Right ventricle myocardium inferior (tissue), 1 donor: ENCODE results near the gene BMP8A. TPM values are rescaled to one million over a fixed set of nuclear protein-coding genes. Genes with fewer than 3 reads are reported as not detected.

Source experiments
- ATAC-seq: fragments of 200-7000 bp; cut with Tn5 transposase; one replicate; pipeline ENCODE4 v1.9.1; 2020; ENCODE audit warnings: mild to moderate bottlenecking, moderate library complexity
- DNase-seq: peaks from one replicate; pipeline ENCODE4 v3.0.0; 2021; ENCODE audit errors: missing footprints
- intact Hi-C: fragments of 100-400 bp; cut with DNase I; formaldehyde crosslinking; loops from one replicate; pipeline ENCODE4 v1.11.0; 2022
- total RNA-seq: library from RNA; stranded (reverse); fragmentation: NEBNext Ultra II Directional; extraction: Animal tissue kit (Norgen Biotek cat#: 25700); gene quantifications from one replicate; pipeline ENCODE4 v1.2.1, GENCODE V29; 2021
- donor health status: DM: no; HTN: yes; CAD: no; lungs with severe emphysema.

BMP8A gene
- total RNA-seq, 1 donor from 2014 or later, result 0.22 TPM

DNA sequence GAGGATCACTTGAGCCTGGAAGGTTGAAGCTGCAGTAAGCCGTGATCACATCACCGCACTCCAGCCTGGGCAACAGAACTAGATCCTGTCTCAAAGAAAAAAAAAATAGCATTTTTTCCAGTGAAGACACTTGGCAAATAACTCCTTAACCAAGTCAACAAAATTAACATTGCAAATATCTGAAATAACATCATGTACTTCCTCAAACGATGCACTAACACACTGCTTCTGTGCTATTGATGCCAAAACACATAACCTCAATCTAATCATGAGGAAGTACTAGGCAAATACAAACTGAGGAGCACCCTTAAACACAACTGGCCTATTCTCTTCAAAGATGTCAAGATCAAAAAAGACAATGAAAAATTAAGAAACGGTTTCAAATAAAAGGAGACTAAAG is 52.9 kb downstream of the BMP8A start:
- no peak for ATAC-seq
- no peak for DNase-seq
- intact Hi-C loops, result loop anchor here (10.0 kb wide), 1 partner anchor 440 kb away; no protein-coding TSS in a partner anchor

DNA sequence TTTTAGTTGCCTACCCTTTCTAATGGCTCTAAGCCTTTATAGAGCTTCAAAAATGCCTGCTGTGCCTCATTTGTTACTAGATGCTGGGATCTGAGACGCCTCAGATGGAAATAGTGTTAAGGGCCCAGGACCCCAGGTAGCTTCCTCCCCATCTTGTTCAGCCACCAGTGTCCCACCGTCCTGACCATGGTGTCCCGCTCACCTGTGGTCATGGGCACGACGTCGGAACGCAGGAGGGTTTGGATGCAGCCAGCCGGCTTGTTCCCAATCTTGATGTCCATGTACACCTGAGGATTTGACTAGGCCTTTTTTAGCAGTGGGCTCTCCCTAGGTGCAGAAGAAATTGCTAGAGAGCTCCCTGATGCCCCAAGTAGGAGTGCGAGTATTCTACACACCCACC is 54.1 kb downstream of the BMP8A start:
- no peak for ATAC-seq
- no peak for DNase-seq
- intact Hi-C loops, result loop anchor here (10.0 kb wide), 1 partner anchor 441 kb away; no protein-coding TSS in a partner anchor

DNA sequence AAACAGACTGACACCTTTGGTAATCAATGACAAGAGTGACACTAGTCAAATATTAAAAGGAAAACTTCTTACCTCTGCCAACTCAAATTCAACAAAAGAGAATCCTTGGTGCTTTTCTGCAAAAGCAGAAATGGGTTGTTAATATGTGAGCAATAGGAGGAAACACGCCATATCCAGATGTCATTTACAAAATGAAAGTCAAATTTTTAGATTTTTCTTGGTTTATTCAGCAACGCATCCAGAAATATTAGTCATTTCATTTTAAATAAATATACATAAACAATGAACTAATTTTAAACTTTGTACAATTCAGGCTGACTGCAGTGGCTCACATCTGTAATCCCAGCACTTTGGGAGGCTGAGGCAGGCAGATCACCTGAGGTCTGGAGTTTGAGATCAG is 62.8 kb downstream of the BMP8A start:
- DNase-seq (no peak), ATAC-seq (no peak)
- intact Hi-C loops, result no loop called here

DNA sequence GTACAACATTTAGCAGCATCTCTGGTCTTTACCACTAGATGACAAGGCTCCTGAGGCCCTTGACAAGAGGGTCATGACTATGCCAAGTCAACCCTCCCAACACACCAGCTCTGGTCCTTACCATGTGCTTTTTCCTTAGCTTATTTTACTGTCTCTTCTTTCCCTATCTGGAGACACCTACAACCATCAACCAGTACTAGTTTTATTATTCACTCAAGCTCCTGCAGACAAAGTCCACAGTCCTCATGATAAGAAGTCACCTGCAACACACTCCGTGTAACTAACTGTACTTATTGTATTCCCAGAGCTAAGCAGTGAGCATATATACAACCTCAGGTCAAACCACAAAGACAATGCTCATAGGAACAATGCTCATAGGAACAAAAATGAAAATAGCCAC is 69.8 kb downstream of the BMP8A start:
- ATAC-seq (no peak), DNase-seq (no peak)
- intact Hi-C loops, result no loop called here

DNA sequence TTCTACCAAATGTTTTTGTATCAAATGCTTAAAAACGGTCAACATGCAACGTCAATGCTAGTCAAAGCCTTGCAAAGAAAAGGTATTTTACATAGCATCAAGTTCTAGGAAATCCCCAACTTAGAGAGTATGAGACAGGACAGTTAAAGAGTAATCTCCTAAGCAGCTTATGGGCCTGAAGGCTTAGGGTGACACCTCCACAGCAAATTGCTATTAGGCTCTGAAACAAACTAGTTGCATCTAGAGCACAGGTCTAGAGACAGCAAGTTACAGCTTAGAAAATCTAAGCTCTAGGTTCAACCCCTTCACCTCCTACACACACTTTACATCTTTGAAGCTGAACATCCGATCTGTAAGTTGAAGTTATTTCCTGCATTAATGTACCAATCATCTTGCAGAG is 71.5 kb downstream of the BMP8A start:
- DNase-seq (no peak), ATAC-seq (no peak)
- intact Hi-C loops, result no loop called here

DNA sequence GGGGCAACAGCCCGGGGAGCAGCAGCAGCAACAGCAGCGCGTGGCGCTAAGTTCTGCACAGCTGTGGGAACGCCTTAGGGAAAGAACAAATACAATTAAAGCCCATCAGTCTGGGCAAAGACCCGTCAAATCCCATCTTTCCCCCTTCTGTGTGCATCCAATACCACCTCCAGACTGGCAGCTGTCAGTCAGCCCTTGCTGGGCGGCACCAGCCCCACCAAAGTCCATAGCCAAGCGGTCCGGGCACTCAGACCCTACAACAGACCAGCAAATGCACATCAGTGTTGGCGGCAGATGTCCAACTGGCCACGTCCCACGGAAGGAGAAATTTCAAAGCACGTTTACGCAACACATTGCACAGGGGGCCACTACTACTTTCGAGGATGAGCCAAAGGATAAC is 72.2 kb downstream of the BMP8A start:
- intact Hi-C loops, result no loop called here
- peak; percentile 48 for DNase-seq
- ATAC-seq, result no peak

DNA sequence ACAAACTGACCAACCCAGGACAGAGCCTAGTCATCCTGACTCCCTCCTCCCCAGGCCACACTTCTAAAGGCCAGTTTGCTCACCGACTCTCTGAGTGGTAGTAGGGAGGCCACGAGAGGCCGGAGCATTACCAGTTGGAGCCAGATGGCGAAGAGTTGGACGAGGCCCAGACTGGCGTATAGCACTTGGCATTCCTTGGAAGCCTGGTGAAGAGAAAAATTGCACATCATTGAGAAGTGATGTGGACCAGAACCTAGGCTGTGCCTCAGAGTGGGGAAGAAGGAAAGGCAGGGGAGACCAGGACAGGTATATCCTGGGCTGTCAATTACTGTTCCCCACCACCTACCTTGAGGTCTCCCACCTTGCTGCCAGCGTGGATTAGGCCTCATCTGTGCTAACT is 72.9 kb downstream of the BMP8A start:
- ATAC-seq, result no peak
- no peak for DNase-seq
- intact Hi-C loops, result no loop called here

DNA sequence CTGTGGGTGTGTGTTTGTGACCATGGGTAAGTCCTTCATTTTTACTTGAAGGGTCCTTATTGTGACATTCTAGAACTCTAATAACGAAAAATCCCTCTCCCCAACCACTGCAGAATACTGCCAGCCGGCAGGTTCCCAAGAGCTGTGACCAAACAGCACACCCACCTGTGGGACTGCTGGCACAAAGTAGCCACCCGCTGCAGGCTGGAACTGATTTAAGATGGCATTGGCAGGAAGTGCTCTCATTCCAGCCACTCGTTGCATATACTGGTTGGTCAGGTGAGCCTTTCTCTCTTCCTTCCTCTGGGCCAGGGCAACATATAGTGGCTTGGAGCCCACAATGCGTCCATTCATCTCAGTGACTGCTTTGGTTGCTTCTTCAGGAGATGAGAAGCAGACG is 73.5 kb downstream of the BMP8A start:
- intact Hi-C loops, result no loop called here
- ATAC-seq, result no peak
- DNase-seq, result no peak

DNA sequence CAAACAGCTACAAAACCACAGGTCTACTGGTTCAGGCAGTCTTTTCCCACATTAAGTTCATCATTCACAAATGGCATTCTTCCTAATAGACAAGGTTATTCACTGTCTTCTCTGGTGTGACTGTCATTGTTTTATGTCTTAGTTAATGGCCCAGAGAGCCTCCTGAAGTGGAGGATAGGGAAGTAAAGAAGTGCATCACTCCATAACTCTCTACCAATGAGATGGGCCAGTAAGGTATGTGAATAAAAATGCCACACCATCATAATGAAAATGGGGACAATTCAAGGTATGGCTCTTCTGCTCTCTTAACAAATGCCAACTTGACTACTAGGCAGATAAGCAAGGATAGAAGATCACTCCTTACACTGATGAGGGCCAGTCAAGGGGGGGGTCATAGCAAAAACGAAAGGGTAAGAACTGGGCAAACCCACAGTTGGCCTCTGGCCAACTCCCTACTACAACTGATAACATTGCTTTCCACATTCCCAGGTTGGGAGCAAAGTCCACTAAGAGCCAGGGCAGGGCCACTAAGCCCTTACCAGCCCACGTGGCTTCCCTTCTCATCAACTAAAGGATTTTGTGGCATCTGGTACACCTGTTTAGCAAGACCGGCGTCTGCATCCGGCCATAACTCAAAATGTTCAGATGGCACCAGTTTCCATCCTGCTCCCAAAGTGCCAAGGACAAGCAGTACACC is 75.2 kb downstream of the BMP8A start:
- ATAC-seq (no peak), DNase-seq (no peak)
- intact Hi-C loops, result no loop called here

DNA sequence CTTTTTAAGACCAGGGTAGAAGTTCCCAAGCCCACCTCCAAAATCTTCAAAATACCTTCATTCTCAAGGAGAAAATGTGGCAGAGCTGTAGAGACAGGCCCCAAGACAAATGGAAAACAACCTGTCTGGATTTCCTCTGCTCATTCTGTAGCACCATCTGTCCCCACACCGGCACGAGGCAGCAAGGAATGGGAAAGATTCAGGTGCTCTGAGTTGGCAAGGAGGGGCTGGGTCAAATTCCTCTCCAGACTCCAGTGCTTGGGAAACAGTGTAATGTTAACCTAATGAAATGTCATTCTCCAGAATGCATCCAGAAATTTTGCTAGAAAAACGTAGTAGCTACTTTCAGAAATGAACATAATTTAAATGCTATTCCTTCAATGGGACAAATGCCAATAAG is 75.9 kb downstream of the BMP8A start:
- DNase-seq (no peak), ATAC-seq (no peak)
- intact Hi-C loops, result no loop called here

DNA sequence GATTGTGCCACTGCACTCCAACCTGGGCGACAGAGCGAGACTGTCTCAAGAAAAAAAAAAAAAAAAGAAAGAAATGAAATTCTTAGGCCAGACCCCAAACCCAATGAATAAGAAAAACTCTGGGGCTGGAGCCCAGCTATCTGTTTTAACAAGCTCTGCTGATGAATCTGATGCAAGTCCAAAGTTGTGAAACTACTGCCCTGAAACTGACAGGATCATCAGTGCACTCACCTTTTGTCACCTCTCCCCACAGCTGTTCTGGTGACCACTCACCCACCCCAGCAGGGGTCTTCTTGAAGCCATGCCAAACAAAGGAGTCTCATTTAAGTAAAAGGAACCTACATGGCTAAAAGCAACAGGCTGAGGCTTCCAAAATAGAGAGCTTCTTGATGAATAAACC is 76.8 kb downstream of the BMP8A start:
- intact Hi-C loops, result no loop called here
- DNase-seq (no peak), ATAC-seq (no peak)

DNA sequence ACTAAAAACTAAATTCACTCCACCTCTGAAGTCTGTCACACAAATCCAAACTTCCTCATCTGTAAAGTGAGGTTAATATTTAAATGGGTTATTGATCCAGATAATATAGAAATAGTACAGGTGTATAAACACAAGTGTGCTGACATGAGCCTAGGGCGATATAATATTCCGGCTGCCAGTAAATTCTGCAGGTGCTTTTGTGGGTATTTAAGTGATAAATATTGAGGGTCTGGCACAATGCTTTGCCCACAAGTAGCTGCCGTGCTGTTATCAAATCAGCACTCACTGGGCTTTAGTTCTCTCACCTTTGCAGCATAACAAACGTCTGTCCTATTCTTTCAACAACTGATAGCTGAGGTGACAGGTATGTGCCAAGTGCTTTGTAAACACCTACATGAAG is 77.6 kb downstream of the BMP8A start:
- ATAC-seq, result no peak
- intact Hi-C loops, result no loop called here
- DNase-seq, result no peak

DNA sequence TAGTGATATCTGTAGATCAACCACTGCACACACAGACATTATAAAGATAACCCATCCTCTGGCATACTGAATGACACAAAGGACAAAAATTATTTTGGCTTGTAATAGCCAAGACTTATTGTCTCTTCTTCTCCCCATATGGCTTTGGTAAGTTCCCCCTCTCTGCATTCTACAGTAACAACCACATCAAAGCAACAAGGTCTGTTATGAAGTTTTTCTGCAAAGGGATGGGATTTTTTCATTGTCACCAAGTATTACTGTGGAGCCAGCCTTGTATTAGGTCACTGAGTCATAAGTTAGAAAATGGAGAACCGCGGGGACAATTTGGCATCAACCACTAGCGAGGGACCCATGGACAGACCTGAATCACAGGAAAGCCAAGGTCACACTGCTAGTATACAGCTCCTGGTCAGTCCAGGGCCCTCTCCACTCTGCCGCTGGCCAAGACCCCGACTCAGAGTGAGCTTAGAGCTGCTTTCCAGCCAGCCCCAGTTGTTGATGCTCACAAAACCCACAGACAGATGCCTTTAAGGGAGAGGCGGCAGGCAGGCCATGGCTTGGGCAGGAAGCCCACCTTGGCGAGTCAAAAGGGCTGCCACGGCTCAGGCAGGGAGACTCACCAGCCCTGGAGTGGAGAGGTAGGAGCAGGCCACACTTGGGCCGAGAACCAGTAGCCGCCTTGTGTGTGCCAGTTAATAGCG is 79.2 kb downstream of the BMP8A start:
- DNase-seq (no peak), ATAC-seq (no peak)
- intact Hi-C loops, result no loop called here

DNA sequence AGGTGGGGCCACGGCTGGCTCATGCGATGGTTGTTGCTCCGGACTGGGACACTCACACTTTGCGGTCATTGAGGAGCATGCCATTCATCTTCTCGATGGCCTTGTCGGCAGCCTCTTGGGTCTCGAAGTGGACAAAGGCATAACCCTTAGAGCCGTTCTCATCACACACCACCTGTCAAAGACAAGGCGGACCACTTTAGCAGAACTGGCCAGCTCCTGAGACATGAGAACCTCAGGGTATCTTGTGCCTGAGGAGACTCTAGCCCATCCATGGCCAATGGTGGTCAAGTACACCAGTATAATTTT is 79.7 kb downstream of the BMP8A start:
- intact Hi-C loops, result no loop called here
- DNase-seq (no peak), ATAC-seq (no peak)

DNA sequence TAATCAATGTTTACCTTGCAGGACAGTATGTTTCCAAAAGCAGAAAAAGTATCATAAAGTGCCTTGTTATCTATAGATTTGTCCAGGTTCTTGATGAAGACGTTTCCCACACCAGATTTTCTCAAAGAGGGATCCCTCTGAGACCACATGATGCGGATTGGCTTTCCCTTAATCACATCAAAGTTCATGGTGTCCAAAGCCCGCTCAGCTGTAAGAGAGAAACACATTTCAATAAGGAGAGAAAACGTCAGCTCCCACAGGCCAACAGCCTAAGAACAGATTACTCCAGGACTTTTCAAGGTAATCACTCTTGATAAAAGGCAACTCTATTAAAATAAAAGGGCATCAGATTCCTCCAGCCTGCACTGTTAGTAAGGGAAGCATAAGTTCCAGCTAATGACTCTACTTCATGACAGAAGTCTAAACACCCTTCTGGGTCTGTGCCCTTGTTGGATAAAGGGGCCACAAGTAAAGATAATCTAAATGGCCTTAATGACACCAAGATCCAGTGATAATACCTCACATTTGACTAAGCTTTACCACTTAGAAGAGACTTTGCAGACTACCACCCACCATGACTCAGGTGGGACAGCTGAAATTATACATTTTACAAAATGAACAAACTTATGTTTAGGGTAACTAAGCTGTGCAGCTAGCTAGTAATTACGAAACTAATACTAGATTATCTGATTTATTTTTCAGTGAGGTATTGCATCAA is 81.1 kb downstream of the BMP8A start:
- no peak for ATAC-seq
- no peak for DNase-seq
- intact Hi-C loops, result no loop called here

DNA sequence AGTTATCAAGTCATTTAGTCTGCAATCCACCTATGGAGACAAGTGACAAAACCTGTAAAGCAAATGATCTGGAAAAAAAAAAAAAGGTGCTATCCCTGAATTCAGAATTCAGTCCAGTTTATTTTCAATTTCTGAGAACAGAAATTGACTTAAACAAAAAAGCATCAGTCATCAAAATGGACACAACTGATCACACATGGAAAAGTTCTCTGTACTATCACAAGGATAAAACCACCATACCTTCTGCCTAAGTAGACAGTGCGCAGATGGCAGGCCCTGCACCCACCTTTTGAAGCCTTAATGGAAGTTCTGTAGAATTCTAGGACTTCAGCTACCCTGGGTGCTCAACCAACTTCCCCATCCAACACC is 81.6 kb downstream of the BMP8A start:
- DNase-seq, result no peak
- intact Hi-C loops, result no loop called here
- ATAC-seq, result no peak

DNA sequence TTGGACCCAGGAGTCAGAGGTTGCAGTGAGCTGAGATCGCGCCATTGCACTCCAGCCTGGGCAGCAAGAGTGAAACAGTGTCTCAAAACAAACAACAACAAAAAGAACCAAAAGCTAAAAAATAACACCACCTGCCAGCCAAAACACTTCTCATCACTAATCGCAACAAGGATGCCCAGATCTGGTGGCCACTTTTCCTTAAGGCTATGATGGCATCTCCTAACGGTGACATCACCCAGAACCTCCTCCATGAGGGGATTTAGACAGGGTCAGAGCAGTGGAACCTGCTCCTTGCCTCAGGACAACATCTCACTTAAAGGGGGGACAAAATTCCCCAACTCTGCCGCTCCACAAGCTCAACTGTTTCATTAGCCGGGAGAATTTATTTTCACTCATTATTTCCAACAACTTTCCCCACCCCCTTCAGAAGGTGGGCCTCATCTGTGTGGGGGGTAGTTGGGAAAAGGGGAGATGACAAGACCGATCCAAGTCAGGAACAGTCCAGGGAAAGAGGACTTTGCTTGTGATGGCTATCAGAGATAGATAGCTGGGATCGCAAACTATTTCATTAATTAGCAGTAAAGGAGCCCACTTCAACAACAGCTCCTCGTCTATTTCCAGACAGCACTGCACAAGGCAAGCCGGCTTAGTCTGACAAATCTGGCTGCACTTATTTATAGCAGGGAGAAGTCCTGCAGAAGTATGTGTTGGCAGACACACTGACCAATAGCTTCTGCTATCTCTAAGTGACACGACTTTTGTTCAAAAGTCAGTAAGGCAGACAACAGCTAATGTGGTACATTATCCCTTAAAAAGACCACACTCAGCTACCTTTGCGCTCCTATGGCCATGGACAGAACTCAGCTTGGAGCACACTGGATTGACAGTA is 82.5 kb downstream of the BMP8A start:
- no peak for DNase-seq
- intact Hi-C loops, result no loop called here

DNA sequence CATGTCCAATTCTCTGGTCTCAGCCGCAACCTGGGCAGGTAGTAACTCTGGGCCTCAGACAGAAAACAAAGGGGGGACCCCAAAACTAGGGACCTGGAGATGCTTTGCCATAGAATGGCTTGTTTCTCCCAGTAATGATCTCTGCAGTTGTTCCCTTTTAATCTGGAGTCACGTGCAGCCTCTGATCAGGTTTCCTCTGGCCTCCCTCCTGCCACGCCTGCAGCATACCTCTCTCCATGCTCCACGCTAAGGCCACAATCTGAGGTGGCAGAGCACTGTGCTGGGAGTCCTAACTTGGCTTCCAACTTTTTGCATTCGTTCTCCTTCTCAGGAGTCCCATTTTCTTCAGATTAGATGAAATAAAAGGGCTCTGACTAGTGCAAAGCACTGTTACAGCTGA is 83.2 kb downstream of the BMP8A start:
- intact Hi-C loops, result no loop called here
- peak; percentile 33 for ATAC-seq
- DNase-seq, result no peak

More for the DNA sequence above, 82.5 kb downstream of the BMP8A start:
- ATAC-seq, result peak; percentile 65
